Gastroesophageal sphincter (tissue), 3 donors: ENCODE measurements around the gene NEK4.

Experiments
- POLR2AphosphoS5 ChIP-seq: sonication (generic); formaldehyde crosslinking; IDR thresholded peaks from one replicate; pipeline ENCODE4 v1.6.1; 2017; ENCODE audit warnings: antibody characterized with exemption
- TF ChIP-seq, protein P1 (sequence below), 4 experiments: fragments of 200-600 bp in 2 of 4; fragments of 450-650 bp in 2 of 4; sonication (generic) in 1 of 4; IDR thresholded peaks; one replicate each; pipeline ENCODE4 v1.5.1; 2017 to 2019; ENCODE audit warnings: antibody characterized with exemption in 4 of 4, mild to moderate bottlenecking in 2 of 4, moderate library complexity in 2 of 4

DNA sequence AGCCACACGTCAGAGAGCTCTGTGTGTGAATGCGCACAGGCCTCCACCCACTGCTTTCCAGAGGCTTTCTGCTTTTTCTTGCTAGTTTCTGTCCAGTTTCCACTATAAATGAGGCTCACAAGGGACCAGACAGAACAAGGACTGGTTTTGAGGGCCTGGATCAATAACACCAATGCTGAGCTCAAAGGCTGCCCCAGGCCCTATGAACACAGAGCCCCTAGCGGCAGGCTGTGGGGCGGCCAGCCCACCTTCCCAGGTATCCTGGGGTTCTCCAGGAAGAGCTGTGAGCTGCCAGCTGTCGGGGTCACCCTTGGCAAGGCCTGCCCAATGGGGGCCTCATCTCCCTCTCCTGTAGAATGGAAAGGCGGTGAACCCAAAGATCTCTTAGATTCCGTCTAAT is 21.7 kb upstream of the NEK4 start:
- TF ChIP-seq, protein P1, sequence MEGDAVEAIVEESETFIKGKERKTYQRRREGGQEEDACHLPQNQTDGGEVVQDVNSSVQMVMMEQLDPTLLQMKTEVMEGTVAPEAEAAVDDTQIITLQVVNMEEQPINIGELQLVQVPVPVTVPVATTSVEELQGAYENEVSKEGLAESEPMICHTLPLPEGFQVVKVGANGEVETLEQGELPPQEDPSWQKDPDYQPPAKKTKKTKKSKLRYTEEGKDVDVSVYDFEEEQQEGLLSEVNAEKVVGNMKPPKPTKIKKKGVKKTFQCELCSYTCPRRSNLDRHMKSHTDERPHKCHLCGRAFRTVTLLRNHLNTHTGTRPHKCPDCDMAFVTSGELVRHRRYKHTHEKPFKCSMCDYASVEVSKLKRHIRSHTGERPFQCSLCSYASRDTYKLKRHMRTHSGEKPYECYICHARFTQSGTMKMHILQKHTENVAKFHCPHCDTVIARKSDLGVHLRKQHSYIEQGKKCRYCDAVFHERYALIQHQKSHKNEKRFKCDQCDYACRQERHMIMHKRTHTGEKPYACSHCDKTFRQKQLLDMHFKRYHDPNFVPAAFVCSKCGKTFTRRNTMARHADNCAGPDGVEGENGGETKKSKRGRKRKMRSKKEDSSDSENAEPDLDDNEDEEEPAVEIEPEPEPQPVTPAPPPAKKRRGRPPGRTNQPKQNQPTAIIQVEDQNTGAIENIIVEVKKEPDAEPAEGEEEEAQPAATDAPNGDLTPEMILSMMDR (IDR thresholded peaks at IDR 0.05), result no peak
- TF ChIP-seq POLR2AphosphoS5, result no peak
